SK-N-SH (cell line): Measurements from ENCODE around the gene RSKR. TPM values are rescaled to one million over a fixed set of nuclear protein-coding genes. Genes with fewer than 3 reads are reported as not detected.

Experiments used
- CTCF ChIA-PET: fragments of 300-600, 350-600 bp; formaldehyde crosslinking; extraction: SDS; loops from one replicate; lab custom pipeline; 2021; lab: Yijun Ruan, JAX
- POLR2A ChIA-PET: fragments of 350-600 bp; sonication (Branson Sonifier 250); formaldehyde crosslinking; extraction: SDS; loops from one replicate; lab custom pipeline; 2020; ENCODE audit warnings: antibody characterized with exemption, inconsistent platforms; lab: Yijun Ruan, JAX
- DNase-seq: peaks from one replicate; pipeline ENCODE4 v3.0.0; 2012
- H2AFZ ChIP-seq: fragments of 200-600 bp; sonication (generic); 2 replicates; pipeline ENCODE4 v1.8.1; 2016; ENCODE audit warnings: antibody characterized with exemption, mild to moderate bottlenecking, low read depth
- H3F3A ChIP-seq: fragments of 200-600 bp; sonication (generic); replicated peaks from 2 replicates; pipeline ENCODE3; 2016; ENCODE audit warnings: antibody characterized with exemption, mild to moderate bottlenecking; ENCODE audit not compliant: insufficient read depth
- H3K27ac ChIP-seq, 2 experiments: fragments of 200-500 bp in 1 of 2; fragments of 200-600 bp in 1 of 2; sonication (Bioruptor generic) in 1 of 2; sonication (generic), shearing (Covaris generic) in 1 of 2; 2 replicates each; pipeline versions ENCODE4 v1.5.1 to v1.6.1; 2014 to 2016; ENCODE audit warnings: low read depth in 2 of 2, inconsistent platforms in 1 of 2, low read length in 1 of 2, mild to moderate bottlenecking in 1 of 2, mixed read lengths in 1 of 2
- H3K27me3 ChIP-seq: fragments of 200-600 bp; sonication (generic), shearing (Covaris generic); 2 replicates; pipeline ENCODE4 v1.6.1; 2016; ENCODE audit warnings: mixed run types; ENCODE audit not compliant: insufficient read depth
- H3K36me3 ChIP-seq, 2 experiments: fragments of 200-500 bp in 1 of 2; fragments of 200-600 bp in 1 of 2; sonication (Bioruptor generic) in 1 of 2; sonication (generic) in 1 of 2; replicated peaks in 1 of 2; 2 replicates each; pipeline versions ENCODE3 to v1.5.1; 2014 to 2016; ENCODE audit warnings: low read length in 1 of 2, mild to moderate bottlenecking in 1 of 2; ENCODE audit not compliant: insufficient read depth in 2 of 2, control insufficient read depth in 1 of 2
- H3K4me1 ChIP-seq, 2 experiments: fragments of 200-500 bp in 1 of 2; fragments of 200-600 bp in 1 of 2; sonication (Bioruptor generic) in 1 of 2; sonication (generic), shearing (Covaris generic) in 1 of 2; 2 replicates each; pipeline versions ENCODE4 v1.5.1 to v1.6.1; 2014 to 2016; ENCODE audit warnings: low read depth in 1 of 2, low read length in 1 of 2, mixed run types in 1 of 2; ENCODE audit not compliant: insufficient read depth in 2 of 2, control insufficient read depth in 1 of 2
- H3K4me2 ChIP-seq: fragments of 200-600 bp; sonication (generic), shearing (Covaris generic); 2 replicates; pipeline ENCODE4 v1.6.1; 2017; ENCODE audit warnings: mixed run types
- H3K4me3 ChIP-seq, 2 experiments: fragments of 200-500 bp in 1 of 2; fragments of 200-600 bp in 1 of 2; sonication (Bioruptor generic) in 1 of 2; sonication (generic), shearing (Covaris generic) in 1 of 2; 2 replicates each; pipeline versions ENCODE4 v1.5.1 to v1.8.1; 2014 to 2016; ENCODE audit warnings: low read depth in 2 of 2, inconsistent platforms in 1 of 2, low read length in 1 of 2, mild to moderate bottlenecking in 1 of 2, mixed read lengths in 1 of 2, moderate library complexity in 1 of 2
- H3K79me2 ChIP-seq: fragments of 200-600 bp; sonication (generic); 2 replicates; pipeline ENCODE4 v1.8.1; 2017; ENCODE audit warnings: mild to moderate bottlenecking; ENCODE audit not compliant: insufficient read depth
- H3K9ac ChIP-seq: fragments of 200-600 bp; sonication (generic); 2 replicates; pipeline ENCODE4 v1.6.1; 2017; ENCODE audit warnings: mixed run types
- H3K9me2 ChIP-seq: fragments of 200-600 bp; sonication (generic); 2 replicates; pipeline ENCODE4 v1.6.1; 2017; ENCODE audit warnings: mixed run types
- H3K9me3 ChIP-seq: fragments of 200-600 bp; sonication (generic); 2 replicates; pipeline ENCODE4 v1.6.1; 2017; ENCODE audit warnings: mixed run types, mild to moderate bottlenecking, moderate library complexity
- H4K20me1 ChIP-seq: fragments of 200-600 bp; sonication (generic); 2 replicates; pipeline ENCODE4 v1.6.1; 2017; ENCODE audit warnings: mild to moderate bottlenecking, mixed run types; ENCODE audit not compliant: insufficient read depth
- CHD2 ChIP-seq: fragments of 150-350 bp; IDR thresholded peaks from 2 replicates; pipeline ENCODE4 v1.6.1; 2018; ENCODE audit warnings: low read length; ENCODE audit not compliant: partially characterized antibody
- CTCF ChIP-seq: fragments of 200-600 bp; sonication (generic); IDR thresholded peaks from 2 replicates; pipeline ENCODE4 v1.6.1; 2017; ENCODE audit warnings: antibody characterized with exemption, mild to moderate bottlenecking, moderate library complexity
- ELF1 ChIP-seq: IDR thresholded peaks from 2 replicates; pipeline ENCODE4 v1.4.0; 2012
- EP300 ChIP-seq, 2 experiments: IDR thresholded peaks; 2 replicates each; pipeline versions ENCODE4 v1.4.0 to v1.6.1; 2012; ENCODE audit warnings: borderline replicate concordance in 1 of 2, low read depth in 1 of 2, low read length in 1 of 2
- FOXJ3 ChIP-seq: sonication (generic); formaldehyde crosslinking; IDR thresholded peaks from 2 replicates; pipeline ENCODE4 v1.5.1; 2020; ENCODE audit warnings: mild to moderate bottlenecking, missing genetic modification reagents
- FOXM1 ChIP-seq: IDR thresholded peaks from 2 replicates; pipeline ENCODE4 v1.4.0; 2012; ENCODE audit warnings: low read depth, mild to moderate bottlenecking
- GABPA ChIP-seq: IDR thresholded peaks from 2 replicates; pipeline ENCODE4 v1.4.0; 2012; ENCODE audit warnings: low read depth, mild to moderate bottlenecking
- GATA2 ChIP-seq: sonication (generic); formaldehyde crosslinking; IDR thresholded peaks from 2 replicates; pipeline ENCODE4 v1.5.0; 2020; ENCODE audit warnings: mild to moderate bottlenecking, missing genetic modification reagents
- IRF3 ChIP-seq: fragments of 150-350 bp; IDR thresholded peaks from 2 replicates; pipeline ENCODE4 v1.6.1; 2016; ENCODE audit warnings: mild to moderate bottlenecking, low read depth, low read length
- MAX ChIP-seq: IDR thresholded peaks from 2 replicates; pipeline ENCODE4 v1.4.0; 2012; ENCODE audit warnings: low read depth
- MEF2A ChIP-seq: IDR thresholded peaks from 2 replicates; pipeline ENCODE4 v1.4.0; 2012; ENCODE audit warnings: low read depth, borderline replicate concordance
- MXI1 ChIP-seq: IDR thresholded peaks from 2 replicates; pipeline ENCODE4 v1.6.1; 2012; ENCODE audit warnings: mild to moderate bottlenecking, low read depth, low read length, improper control_type of control experiment
- NRF1 ChIP-seq: IDR thresholded peaks from 2 replicates; pipeline ENCODE4 v1.6.1; 2012; ENCODE audit warnings: low read depth, mild to moderate bottlenecking, low read length
- PBX3 ChIP-seq: IDR thresholded peaks from 2 replicates; pipeline ENCODE4; 2012
- POLR2AphosphoS5 ChIP-seq: IDR thresholded peaks from 2 replicates; pipeline ENCODE4 v1.6.1; 2012; ENCODE audit warnings: low read depth, low read length
- RAD21 ChIP-seq: IDR thresholded peaks from 2 replicates; pipeline ENCODE4 v1.6.1; 2012; ENCODE audit warnings: mild to moderate bottlenecking, low read length
- RCOR1 ChIP-seq: fragments of 150-350 bp; IDR thresholded peaks from 2 replicates; pipeline ENCODE4 v1.6.1; 2017; ENCODE audit warnings: antibody characterized with exemption, low read length
- RFX5 ChIP-seq: IDR thresholded peaks from 2 replicates; pipeline ENCODE4 v1.6.1; 2012; ENCODE audit warnings: mild to moderate bottlenecking, improper control_type of control experiment, low read length
- SIN3A ChIP-seq: IDR thresholded peaks from 2 replicates; pipeline ENCODE4 v1.6.1; 2012; ENCODE audit warnings: low read depth, mild to moderate bottlenecking, low read length, moderate library complexity, borderline replicate concordance
- SMC3 ChIP-seq: IDR thresholded peaks from 2 replicates; pipeline ENCODE4 v1.6.1; 2012; ENCODE audit warnings: low read depth, low read length, improper control_type of control experiment
- TAF1 ChIP-seq: IDR thresholded peaks from 2 replicates; pipeline ENCODE4 v1.6.1; 2012; ENCODE audit warnings: low read depth, mild to moderate bottlenecking, low read length, moderate library complexity, borderline replicate concordance
- TCF12 ChIP-seq: IDR thresholded peaks from 2 replicates; pipeline ENCODE4 v1.4.0; 2012
- USF2 ChIP-seq: fragments of 150-350 bp; IDR thresholded peaks from 2 replicates; pipeline ENCODE4 v1.6.1; 2017; ENCODE audit warnings: antibody characterized with exemption, low read length, low read depth, borderline replicate concordance
- YY1 ChIP-seq: IDR thresholded peaks from 2 replicates; pipeline ENCODE4 v1.4.0; 2012; ENCODE audit warnings: low read depth, mild to moderate bottlenecking
- WGBS: methylation state at CpG from one replicate; pipeline ENCODE4 v1.1.6; 2017; ENCODE audit warnings: low lambda C conversion rate; 5-methylcytosine and 5-hydroxymethylcytosine counted together
- polyA plus RNA-seq, 3 experiments: library from polyadenylated mRNA; depleted of rRNA; stranded (reverse); fragments of >200 nt; gene quantifications; 2 replicates each; pipeline ENCODE4 v1.2.3, GENCODE V29; 2012

The RSKR gene
- polyA plus RNA-seq, 1 of the 3 experiments (the other 2 are of a cell fraction) = 7.9 TPM

GRCh38 chr17:28644787-28645575, 31.0 kb upstream of the RSKR start, which contains the start of gene BLTP2:
Gene BLTP2 (minus strand): TSS chr17:28645158. CDS start chr17:28645056, 102 bp downstream.
- peak within 1 kb of the TSS; percentile 89 to 95 for H3K4me3 ChIP-seq
- H3K79me2 ChIP-seq = peaks cover 56% of the 10 kb centered on the region
- peak within 1 kb of the TSS; percentile 86 for H2AFZ ChIP-seq
- H3K4me1 ChIP-seq = peaks cover 6 to 14% of the 10 kb centered on the region in 2 experiments; a peak in 3 of 4 replicates
- peaks cover 34 to 49% of the 10 kb centered on the region in 2 experiments for H3K36me3 ChIP-seq
- H3F3A ChIP-seq = peaks cover 35% of the 10 kb centered on the region
- no peaks in the 10 kb centered on the region for H3K9me2 ChIP-seq
- POLR2A ChIA-PET = interaction anchor here (0.9 to 1.7 kb wide), 5 partner anchors 10 to 75 kb away, joined by 3 to 7 read pairs (median 3); partner anchors contain the start of genes RPL23A, SDF2 and SUPT6H
- peak; percentile 99 for DNase-seq
- H3K27ac ChIP-seq = peak within 1 kb of the TSS; percentile 60 to 85
- no peak for TF ChIP-seq PBX3
- no peak for TF ChIP-seq CTCF
- no peak for TF ChIP-seq USF2
- TF ChIP-seq YY1 = 0 out of 2 replicates have a peak, but pooled peaks have one; percentile 47
- no peak for TF ChIP-seq EP300 (IDR thresholded peaks at IDR 0.05; ENCODE audit: borderline replicate concordance in 1 of 2, low read depth in 1 of 2, low read length in 1 of 2)
- TF ChIP-seq RCOR1 = no peak
- peak; percentile 92 for TF ChIP-seq POLR2AphosphoS5
- TF ChIP-seq GATA2 = no peak
- TF ChIP-seq NRF1 = peak; percentile 77
- TF ChIP-seq MEF2A = no peak
- peak; percentile 56 for TF ChIP-seq ELF1
- TF ChIP-seq GABPA = peak; percentile 57
- no peak for TF ChIP-seq SMC3
- TF ChIP-seq MXI1 = peak; percentile 89
- peak; percentile 48; the same call in 1 of the 2 replicates for TF ChIP-seq MAX
- TF ChIP-seq TAF1 = peak; percentile 69
- no peak for TF ChIP-seq CHD2
- TF ChIP-seq IRF3 = no peak
- no peak for TF ChIP-seq RAD21
- 0 out of 2 replicates have a peak, but pooled peaks have one; percentile 37 for TF ChIP-seq RFX5
- TF ChIP-seq TCF12 = no peak
- TF ChIP-seq SIN3A = peak; percentile 51; the same call in 1 of the 2 replicates
- TF ChIP-seq FOXJ3 (CRISPR knock-in tag) = no peak
- no peak for TF ChIP-seq FOXM1
- H3K9me3 ChIP-seq = no peaks in the 10 kb centered on the region
- H3K27me3 ChIP-seq = no peaks in the 10 kb centered on the region
- H3K4me2 ChIP-seq = peak within 1 kb of the TSS; percentile 97
- 2% methylated on average over 33 of the region's 89 CpGs for WGBS
- H3K9ac ChIP-seq = peak within 1 kb of the TSS; percentile 84
- CTCF ChIA-PET = interaction anchor here (0.7 to 4.1 kb wide), 22 partner anchors 11 to 150 kb away, joined by 3 to 50 read pairs (median 5); partner anchors contain the start of genes NEK8, SDF2, SUPT6H and TLCD1
- peaks cover 9% of the 10 kb centered on the region for H4K20me1 ChIP-seq
